ENCODE data around the gene LYAR. TPM values are rescaled to one million over a fixed set of nuclear protein-coding genes. Genes with fewer than 3 reads are reported as not detected.

Gene LYAR
- total and polyA plus RNA-seq, 4 donors = 3.9 to 5.0 (median 4.6) TPM

- Histone ChIP-seq H3K27ac (ENCODE audit: low read depth in 1 of 2, low read length in 2 of 2) (no peak overlapping the region), H3K4me1 (ENCODE audit: control insufficient read depth in 4 of 4, insufficient read depth in 4 of 4, low read length in 3 of 4) (no peaks in the 10 kb centered on the region), H3K9me3 (ENCODE audit: control insufficient read depth in 4 of 4, low read length in 3 of 4) (no peaks in the 10 kb centered on the region), H3K36me3 (ENCODE audit: control insufficient read depth in 4 of 4, insufficient read depth in 3 of 4, low read depth in 1 of 4, low read length in 3 of 4) (peaks cover 7 to 15% (median 11%) of the 10 kb centered on the region in 4 donors), H3K4me3 (ENCODE audit: low read depth in 1 of 3, low read length in 3 of 3) (no peak overlapping the region), H3K27me3 (ENCODE audit: control insufficient read depth in 4 of 4, insufficient read depth in 4 of 4, low read length in 3 of 4) (no peaks in the 10 kb centered on the region), H3K9ac (ENCODE audit: low read depth in 1 of 2, low read length in 2 of 2) (no peak overlapping the region)
- no peak for TF ChIP-seq RXRA (IDR thresholded peaks at IDR 0.05)
- no peak for TF ChIP-seq TAF1 (conservative IDR thresholded peaks at IDR 0.05)
- TF ChIP-seq JUND (IDR thresholded peaks at IDR 0.05) = no peak
- no peak for TF ChIP-seq GABPA (IDR thresholded peaks at IDR 0.05 in 1 of 2, conservative IDR thresholded peaks at IDR 0.05 in 1 of 2)
- TF ChIP-seq HNF4A (conservative IDR thresholded peaks at IDR 0.05) = no peak
- no peak for TF ChIP-seq ZBTB33 (IDR thresholded peaks at IDR 0.05)
- no peak for TF ChIP-seq HNF4G (IDR thresholded peaks at IDR 0.05)
- no peak for TF ChIP-seq CTCF (IDR thresholded peaks at IDR 0.05; ENCODE audit: low read depth, low read length, missing input control)
- TF ChIP-seq SP1 (IDR thresholded peaks at IDR 0.05) = no peak
- TF ChIP-seq MAX (IDR thresholded peaks at IDR 0.05) = no peak
- TF ChIP-seq REST (IDR thresholded peaks at IDR 0.05) = no peak
- TF ChIP-seq NR2F2 (IDR thresholded peaks at IDR 0.05) = no peak
- TF ChIP-seq FOXA1 (IDR thresholded peaks at IDR 0.05) = no peak
- no peak for TF ChIP-seq RAD21 (IDR thresholded peaks at IDR 0.05)
- TF ChIP-seq YY1 (IDR thresholded peaks at IDR 0.05) = no peak
- no peak for TF ChIP-seq ATF3 (IDR thresholded peaks at IDR 0.05)
- no peak for TF ChIP-seq FOXA2 (IDR thresholded peaks at IDR 0.05)
- no peak for TF ChIP-seq EGR1 (IDR thresholded peaks at IDR 0.05; ENCODE audit: low read depth in 2 of 2)
- no peak for DNase-seq (ENCODE audit: low spot score)
- WGBS = 93% methylated on average over 3 of the region's 3 CpGs
Measured at GRCh38 chr4:4299006-4299405, 9.1 kb upstream of the LYAR start.

Measured in liver (tissue), 9 donors.